Measurements from ENCODE around the gene SLC44A3.
"Not testable (repeated sequence)": the region's sequence is repeated elsewhere in the genome, so short reads cannot be mapped to it uniquely, and the experiment has no call there.

The SLC44A3 gene

GRCh38 chr1:94832931-94833585, 12.9 kb downstream of the SLC44A3 start:
- no peak overlapping the region for H3K4me2 ChIP-seq
- no peaks in the 10 kb centered on the region for H3K36me3 ChIP-seq (ENCODE audit: insufficient read depth)
- H2AFZ ChIP-seq (ENCODE audit: low read depth): no peak overlapping the region
- H3K27me3 ChIP-seq (ENCODE audit: insufficient read depth, low read depth): no peaks in the 10 kb centered on the region
- no peaks in the 10 kb centered on the region for H3K4me1 ChIP-seq (ENCODE audit: low read depth, poor library complexity, severe bottlenecking)
- H3K79me2 ChIP-seq (ENCODE audit: insufficient read depth, low read depth): no peaks in the 10 kb centered on the region
- TF ChIP-seq CTCF (conservative IDR thresholded peaks at IDR 0.05; ENCODE audit: low read depth, low read length): no peak
- no peak overlapping the region for H3K4me3 ChIP-seq (IDR thresholded peaks at IDR 0.05; ENCODE audit: insufficient read depth, low read depth, low read length)
- H3K9ac ChIP-seq: no peak overlapping the region
- no peak overlapping the region for H3K27ac ChIP-seq
- no peaks in the 10 kb centered on the region for H4K20me1 ChIP-seq (ENCODE audit: insufficient read depth)

- TF ChIP-seq CTCF (conservative IDR thresholded peaks at IDR 0.05; ENCODE audit: low read depth, low read length): no peak
- Histone ChIP-seq H3K27me3 (ENCODE audit: insufficient read depth, low read depth) (no peaks in the 10 kb centered on the region), H3K79me2 (ENCODE audit: insufficient read depth, low read depth) (no peaks in the 10 kb centered on the region), H3K4me3 (IDR thresholded peaks at IDR 0.05; ENCODE audit: insufficient read depth, low read depth, low read length) (no peak overlapping the region), H4K20me1 (ENCODE audit: insufficient read depth) (no peaks in the 10 kb centered on the region), H3K9ac (no peak overlapping the region), H3K27ac (no peak overlapping the region), H2AFZ (ENCODE audit: low read depth) (no peak overlapping the region), H3K4me1 (ENCODE audit: low read depth, poor library complexity, severe bottlenecking) (no peaks in the 10 kb centered on the region), H3K4me2 (no peak overlapping the region), H3K36me3 (ENCODE audit: insufficient read depth) (no peaks in the 10 kb centered on the region)
Observed at GRCh38 chr1:94836891-94837290, 16.7 kb downstream of the SLC44A3 start.

GRCh38 chr1:94840381-94840780, 20.2 kb downstream of the SLC44A3 start:
- H3K4me1 ChIP-seq (ENCODE audit: low read depth, poor library complexity, severe bottlenecking); H3K79me2 ChIP-seq (ENCODE audit: insufficient read depth, low read depth); H2AFZ ChIP-seq (ENCODE audit: low read depth); H3K27ac ChIP-seq; H3K4me3 ChIP-seq (IDR thresholded peaks at IDR 0.05; ENCODE audit: insufficient read depth, low read depth, low read length); H3K4me2 ChIP-seq; H3K27me3 ChIP-seq (ENCODE audit: insufficient read depth, low read depth); H4K20me1 ChIP-seq (ENCODE audit: insufficient read depth); H3K9ac ChIP-seq; H3K36me3 ChIP-seq (ENCODE audit: insufficient read depth): not testable (repeated sequence)

GRCh38 chr1:94840808-94841207, 20.7 kb downstream of the SLC44A3 start:
- no peak overlapping the region for H3K4me3 ChIP-seq (IDR thresholded peaks at IDR 0.05; ENCODE audit: insufficient read depth, low read depth, low read length)
- H3K9ac ChIP-seq: no peak overlapping the region
- H3K27me3 ChIP-seq (ENCODE audit: insufficient read depth, low read depth): no peaks in the 10 kb centered on the region
- no peaks in the 10 kb centered on the region for H3K79me2 ChIP-seq (ENCODE audit: insufficient read depth, low read depth)
- H4K20me1 ChIP-seq (ENCODE audit: insufficient read depth): no peaks in the 10 kb centered on the region
- no peaks in the 10 kb centered on the region for H3K4me1 ChIP-seq (ENCODE audit: low read depth, poor library complexity, severe bottlenecking)
- H3K36me3 ChIP-seq (ENCODE audit: insufficient read depth): no peaks in the 10 kb centered on the region
- H3K4me2 ChIP-seq: no peak overlapping the region
- no peak overlapping the region for H2AFZ ChIP-seq (ENCODE audit: low read depth)
- H3K27ac ChIP-seq: no peak overlapping the region
- no peak for TF ChIP-seq CTCF (conservative IDR thresholded peaks at IDR 0.05; ENCODE audit: low read depth, low read length)

- no peaks in the 10 kb centered on the region for H4K20me1 ChIP-seq (ENCODE audit: insufficient read depth)
- H3K27me3 ChIP-seq (ENCODE audit: insufficient read depth, low read depth): no peaks in the 10 kb centered on the region
- no peak overlapping the region for H2AFZ ChIP-seq (ENCODE audit: low read depth)
- H3K27ac ChIP-seq: no peak overlapping the region
- H3K79me2 ChIP-seq (ENCODE audit: insufficient read depth, low read depth): no peaks in the 10 kb centered on the region
- H3K4me1 ChIP-seq (ENCODE audit: low read depth, poor library complexity, severe bottlenecking): no peaks in the 10 kb centered on the region
- no peak for TF ChIP-seq CTCF (conservative IDR thresholded peaks at IDR 0.05; ENCODE audit: low read depth, low read length)
- H3K4me2 ChIP-seq: no peak overlapping the region
- H3K9ac ChIP-seq: no peak overlapping the region
- no peaks in the 10 kb centered on the region for H3K36me3 ChIP-seq (ENCODE audit: insufficient read depth)
- H3K4me3 ChIP-seq (IDR thresholded peaks at IDR 0.05; ENCODE audit: insufficient read depth, low read depth, low read length): no peak overlapping the region
Observed at GRCh38 chr1:94843430-94843829, 23.3 kb downstream of the SLC44A3 start.

All from KMS-11 (cell line).